H1 (cell line): ENCODE data around the gene NMNAT3. TPM values are rescaled to one million over a fixed set of nuclear protein-coding genes. Genes with fewer than 3 reads are reported as not detected.
A peak's percentile ranks its signal among the peaks of the same experiment; 100 is the strongest.

Experiments used
- CTCF ChIA-PET: fragments of 300-600 bp; sonication (Branson Sonifier 250); formaldehyde crosslinking; loops from one replicate; lab custom pipeline; 2021; ENCODE audit not compliant: partially characterized antibody; lab: Charles Lee
- POLR2A ChIA-PET: fragments of 300-600 bp; sonication (Branson Sonifier 250); formaldehyde crosslinking; loops from one replicate; lab custom pipeline; 2021; ENCODE audit warnings: inconsistent platforms; ENCODE audit not compliant: partially characterized antibody; lab: Charles Lee
- DNase-seq, 2 experiments: peaks; one replicate each; pipeline versions ENCODE4 v3.0.0 to v3.0.0-alpha.2; 2010 to 2022; ENCODE audit warnings: low spot score in 2 of 2, low read depth in 1 of 2, mixed read lengths in 1 of 2
- FAIRE-seq: peaks from 2 replicates; lab custom pipeline; 2011; peaks lifted over from hg19 to GRCh38; lab: Jason Lieb, UNC
- H2AFZ ChIP-seq: 2 replicates; pipeline ENCODE4 v1.8.1; 2012; ENCODE audit warnings: low read length, inconsistent platforms
- H2AK5ac ChIP-seq: 2 replicates; pipeline ENCODE4 v1.6.1; 2013; ENCODE audit warnings: low read depth, low read length
- H2BK120ac ChIP-seq: replicated peaks from 2 replicates; pipeline ENCODE3; 2013; ENCODE audit warnings: low read depth, low read length, inconsistent platforms
- H2BK12ac ChIP-seq: 2 replicates; pipeline ENCODE4 v1.6.1; 2013; ENCODE audit warnings: low read depth, low read length
- H2BK15ac ChIP-seq: 2 replicates; pipeline ENCODE4 v1.6.1; 2013; ENCODE audit warnings: low read length
- H2BK20ac ChIP-seq: 2 replicates; pipeline ENCODE4 v1.6.1; 2013; ENCODE audit warnings: low read length
- H2BK5ac ChIP-seq: 2 replicates; pipeline ENCODE4 v1.6.1; 2013; ENCODE audit warnings: low read depth, low read length
- H3K14ac ChIP-seq: 2 replicates; pipeline ENCODE4 v1.6.1; 2013; ENCODE audit warnings: inconsistent platforms; ENCODE audit not compliant: insufficient read length
- H3K18ac ChIP-seq: 2 replicates; pipeline ENCODE4 v1.6.1; 2013; ENCODE audit warnings: low read length; ENCODE audit errors: extremely low read depth
- H3K23ac ChIP-seq: 2 replicates; pipeline ENCODE4 v1.6.1; 2013; ENCODE audit warnings: inconsistent platforms; ENCODE audit not compliant: insufficient read length
- H3K23me2 ChIP-seq: 2 replicates; pipeline ENCODE4 v1.6.1; 2013; ENCODE audit warnings: low read depth, low read length
- H3K27ac ChIP-seq: 2 replicates; pipeline ENCODE4 v1.6.1; 2011; ENCODE audit warnings: low read depth, low read length, inconsistent platforms
- H3K27me3 ChIP-seq, 4 experiments: replicated peaks in 1 of 4; 1 replicate in 1 of 4; 2 replicates in 3 of 4; pipeline versions ENCODE4 v1.6.1 to v1.8.1; 2011 to 2013; ENCODE audit warnings: low read length in 3 of 4, mild to moderate bottlenecking in 3 of 4, inconsistent platforms in 2 of 4, mixed read lengths in 2 of 4, moderate library complexity in 1 of 4; ENCODE audit not compliant: control insufficient read depth in 3 of 4, insufficient read depth in 3 of 4; ENCODE audit errors: extremely low read depth in 1 of 4
- H3K36me3 ChIP-seq, 4 experiments: 2 replicates each; pipeline versions ENCODE4 v1.6.1 to v1.8.1; 2011 to 2013; ENCODE audit warnings: mild to moderate bottlenecking in 4 of 4, low read length in 3 of 4, moderate library complexity in 2 of 4, control low read depth in 1 of 4, inconsistent platforms in 1 of 4; ENCODE audit not compliant: insufficient read depth in 4 of 4, control insufficient read depth in 2 of 4
- H3K4ac ChIP-seq: replicated peaks from 2 replicates; pipeline ENCODE3; 2013; ENCODE audit warnings: low read length, low read depth, mixed read lengths, inconsistent platforms; ENCODE audit not compliant: insufficient read length
- H3K4me1 ChIP-seq, 4 experiments: replicated peaks in 1 of 4; 1 replicate in 1 of 4; 2 replicates in 3 of 4; pipeline versions ENCODE4 v1.6.1 to v1.8.1; 2011 to 2013; ENCODE audit warnings: low read length in 3 of 4, inconsistent platforms in 2 of 4, mixed read lengths in 1 of 4; ENCODE audit not compliant: insufficient read depth in 4 of 4, control insufficient read depth in 3 of 4
- H3K4me2 ChIP-seq, 2 experiments: 2 replicates each; pipeline versions ENCODE4 v1.6.1 to v1.8.1; 2011 to 2013; ENCODE audit warnings: low read depth in 2 of 2, low read length in 2 of 2, control low read depth in 1 of 2, inconsistent platforms in 1 of 2, mild to moderate bottlenecking in 1 of 2; ENCODE audit not compliant: insufficient read depth in 1 of 2
- H3K4me3 ChIP-seq, 4 experiments: fragments of 200-600, 300-600 bp in 1 of 4; sonication (generic), shearing (Covaris generic), sonication (Bioruptor Twin) in 1 of 4; 2 replicates each; pipeline versions ENCODE4 v1.5.1 to v1.8.1; 2011 to 2016; ENCODE audit warnings: low read length in 4 of 4, low read depth in 3 of 4, control low read depth in 2 of 4, inconsistent platforms in 2 of 4, mild to moderate bottlenecking in 2 of 4, mixed read lengths in 1 of 4, moderate library complexity in 1 of 4; ENCODE audit not compliant: insufficient read depth in 2 of 4; ENCODE audit errors: extremely low read depth in 1 of 4
- H3K56ac ChIP-seq: replicated peaks from 2 replicates; pipeline ENCODE3; 2013; ENCODE audit warnings: low read depth, mild to moderate bottlenecking, mixed read lengths, low read length, inconsistent platforms; ENCODE audit not compliant: insufficient read length
- H3K79me1 ChIP-seq: 2 replicates; pipeline ENCODE4 v1.6.1; 2013; ENCODE audit warnings: low read depth, low read length, control low read depth
- H3K79me2 ChIP-seq, 2 experiments: 2 replicates each; pipeline versions ENCODE4 v1.6.1 to v1.8.1; 2012 to 2013; ENCODE audit warnings: low read length in 2 of 2, mild to moderate bottlenecking in 2 of 2, inconsistent platforms in 1 of 2; ENCODE audit not compliant: insufficient read depth in 2 of 2, control insufficient read depth in 1 of 2
- H3K9ac ChIP-seq, 4 experiments: replicated peaks in 1 of 4; 1 replicate in 1 of 4; 2 replicates in 3 of 4; pipeline versions ENCODE4 v1.6.1 to v1.8.1; 2011 to 2013; ENCODE audit warnings: low read depth in 3 of 4, low read length in 3 of 4, control low read depth in 2 of 4, mild to moderate bottlenecking in 2 of 4, moderate library complexity in 2 of 4, inconsistent platforms in 1 of 4; ENCODE audit errors: extremely low read depth in 1 of 4
- H3K9me3 ChIP-seq, 2 experiments: 2 replicates each; pipeline versions ENCODE4 v1.6.1 to v1.8.1; 2012 to 2013; ENCODE audit warnings: mild to moderate bottlenecking in 2 of 2, moderate library complexity in 2 of 2, control low read depth in 1 of 2, inconsistent platforms in 1 of 2, low read depth in 1 of 2, low read length in 1 of 2, mixed read lengths in 1 of 2; ENCODE audit not compliant: insufficient read depth in 2 of 2
- H4K20me1 ChIP-seq, 2 experiments: replicated peaks in 1 of 2; 2 replicates each; pipeline versions ENCODE3 to v1.8.1; 2011 to 2013; ENCODE audit warnings: inconsistent platforms in 2 of 2, low read length in 2 of 2, mild to moderate bottlenecking in 1 of 2; ENCODE audit not compliant: insufficient read depth in 2 of 2, control insufficient read depth in 1 of 2
- H4K5ac ChIP-seq: 2 replicates; pipeline ENCODE4 v1.6.1; 2013; ENCODE audit warnings: low read length, low read depth, mixed read lengths, inconsistent platforms; ENCODE audit not compliant: insufficient read length
- H4K8ac ChIP-seq: 2 replicates; pipeline ENCODE4 v1.8.0; 2013; ENCODE audit warnings: mild to moderate bottlenecking, moderate library complexity, low read length, inconsistent platforms; ENCODE audit not compliant: insufficient read depth; ENCODE audit errors: extremely low read depth
- H4K91ac ChIP-seq: replicated peaks from 2 replicates; pipeline ENCODE3; 2013; ENCODE audit warnings: low read length, mixed read lengths, inconsistent platforms; ENCODE audit not compliant: insufficient read length
- KDM1A ChIP-seq: fragments of 200-600, 300-600 bp; sonication (generic); IDR thresholded peaks from 2 replicates; pipeline ENCODE4 v1.7.1; 2016; ENCODE audit warnings: mild to moderate bottlenecking, low read length, borderline replicate concordance
- RAD21 ChIP-seq, 2 experiments: IDR thresholded peaks in 1 of 2; conservative IDR thresholded peaks in 1 of 2; 2 replicates each; pipeline ENCODE4 v1.6.1; 2011; ENCODE audit warnings: low read depth in 2 of 2, low read length in 2 of 2, improper control_type of control experiment in 1 of 2, inconsistent platforms in 1 of 2, mild to moderate bottlenecking in 1 of 2, moderate library complexity in 1 of 2
- WGBS, 2 experiments: shearing (Covaris generic) in 1 of 2; methylation state at CpG; one replicate each; pipeline versions ENCODE4 v1.1.6 to v1.1.7; 2013 to 2015; ENCODE audit warnings: low lambda C conversion rate in 2 of 2, mixed read lengths in 2 of 2, inconsistent platforms in 1 of 2, low coverage in 1 of 2, missing lambda C conversion rate in 1 of 2; ENCODE audit not compliant: insufficient replicate concordance in 2 of 2, insufficient coverage in 1 of 2, insufficient read length in 1 of 2; ENCODE audit errors: extremely low coverage in 1 of 2, missing lambda C conversion rate in 1 of 2; 5-methylcytosine and 5-hydroxymethylcytosine counted together
- polyA plus RNA-seq, 7 experiments: library from polyadenylated mRNA; depleted of rRNA in 3 of 7; stranded (reverse) in 5 of 7; unstranded in 2 of 7; fragments of >200 nt in 5 of 7; fragments of 200-250 nt in 2 of 7; gene quantifications; 1 replicate in 5 of 7; 2 replicates in 1 of 7; 4 replicates in 1 of 7; pipeline versions ENCODE4 v1.2.1 to v1.2.3, GENCODE V29; 2011 to 2013; ENCODE audit warnings: missing spikeins in 2 of 7, mixed read lengths in 2 of 7
- total RNA-seq: library from RNA; stranded (reverse); fragmentation: NEBNext Ultra II Directional; extraction: Animal tissue kit (Norgen Biotek cat#: 25700); gene quantifications from 2 replicates; pipeline ENCODE4 v1.2.1, GENCODE V29; 2021
- TF ChIP-seq, protein P1 (sequence below), 3 experiments: IDR thresholded peaks; 1 replicate in 2 of 3; 2 replicates in 1 of 3; pipeline versions ENCODE4 v1.5.1 to v1.6.1; 2011; ENCODE audit warnings: low read length in 3 of 3, mild to moderate bottlenecking in 3 of 3, inconsistent platforms in 2 of 3, low read depth in 1 of 3, moderate library complexity in 1 of 3; ENCODE audit not compliant: insufficient read depth in 1 of 3; ENCODE audit errors: control extremely low read depth in 1 of 3

The NMNAT3 gene
- total and polyA plus RNA-seq, 2 of the 8 experiments (the other 6 are each of a cell fraction or from before 2014, with no cell fraction given): 4.2 to 4.3 TPM

DNA sequence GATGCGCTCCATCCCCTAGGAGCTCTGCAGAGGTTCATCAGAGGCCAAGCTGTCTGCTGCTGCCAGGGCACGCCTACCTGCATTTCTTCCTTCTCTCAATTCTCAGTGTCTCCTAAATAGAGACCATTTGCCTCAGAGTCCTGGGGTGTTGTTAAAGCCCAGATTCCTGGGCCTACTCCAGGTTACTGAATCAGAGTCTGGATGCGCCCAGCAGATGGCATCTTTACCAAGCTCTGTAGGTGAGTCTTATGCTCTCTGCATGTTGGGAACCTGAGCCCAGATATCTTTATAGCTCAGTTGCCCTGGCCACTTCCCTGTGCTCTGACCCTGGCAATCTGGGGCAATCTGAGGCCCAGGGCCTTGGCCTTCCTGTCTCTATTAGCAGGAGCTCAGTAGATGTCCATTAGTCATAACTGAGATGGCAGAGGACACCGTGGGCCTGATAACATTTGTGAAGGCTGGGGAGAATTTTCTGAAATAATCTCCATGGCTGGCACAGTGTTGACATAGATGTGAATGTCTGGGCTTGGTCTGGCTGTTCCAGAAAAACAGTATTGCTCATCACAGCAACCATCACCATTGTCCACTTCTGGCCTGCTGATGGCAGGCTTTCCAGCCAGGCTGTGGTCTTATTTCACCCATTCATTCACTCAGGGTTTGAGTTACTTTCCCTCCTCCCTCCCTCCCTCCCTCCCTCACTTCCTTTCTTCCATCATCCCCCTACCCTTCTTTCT is 125.0 kb downstream of the NMNAT3 start:
- H3K27ac ChIP-seq: no peak overlapping the region
- H3K4me2 ChIP-seq: no peak overlapping the region
- no peak overlapping the region for H4K8ac ChIP-seq
- H2AFZ ChIP-seq: no peak overlapping the region
- no peak overlapping the region for H2BK120ac ChIP-seq
- H3K23me2 ChIP-seq: no peaks in the 10 kb centered on the region
- H4K91ac ChIP-seq: no peak overlapping the region
- H2BK20ac ChIP-seq: no peak overlapping the region
- no peak overlapping the region for H2BK15ac ChIP-seq
- no peak overlapping the region for H3K23ac ChIP-seq
- H3K36me3 ChIP-seq: no peaks in the 10 kb centered on the region
- no peak overlapping the region; the same call in 1 of the 2 replicates for H2BK12ac ChIP-seq
- no peaks in the 10 kb centered on the region for H3K4me1 ChIP-seq
- H3K14ac ChIP-seq: no peak overlapping the region
- H3K9me3 ChIP-seq: no peaks in the 10 kb centered on the region
- no peak overlapping the region for H4K5ac ChIP-seq
- TF ChIP-seq RAD21 (IDR thresholded peaks at IDR 0.05 in 1 of 2, conservative IDR thresholded peaks at IDR 0.05 in 1 of 2; ENCODE audit: low read depth in 2 of 2, low read length in 2 of 2) (peak; percentile 13 to 28; a peak in 2 of 4 replicates), KDM1A (no peak)
- TF ChIP-seq, protein P1, sequence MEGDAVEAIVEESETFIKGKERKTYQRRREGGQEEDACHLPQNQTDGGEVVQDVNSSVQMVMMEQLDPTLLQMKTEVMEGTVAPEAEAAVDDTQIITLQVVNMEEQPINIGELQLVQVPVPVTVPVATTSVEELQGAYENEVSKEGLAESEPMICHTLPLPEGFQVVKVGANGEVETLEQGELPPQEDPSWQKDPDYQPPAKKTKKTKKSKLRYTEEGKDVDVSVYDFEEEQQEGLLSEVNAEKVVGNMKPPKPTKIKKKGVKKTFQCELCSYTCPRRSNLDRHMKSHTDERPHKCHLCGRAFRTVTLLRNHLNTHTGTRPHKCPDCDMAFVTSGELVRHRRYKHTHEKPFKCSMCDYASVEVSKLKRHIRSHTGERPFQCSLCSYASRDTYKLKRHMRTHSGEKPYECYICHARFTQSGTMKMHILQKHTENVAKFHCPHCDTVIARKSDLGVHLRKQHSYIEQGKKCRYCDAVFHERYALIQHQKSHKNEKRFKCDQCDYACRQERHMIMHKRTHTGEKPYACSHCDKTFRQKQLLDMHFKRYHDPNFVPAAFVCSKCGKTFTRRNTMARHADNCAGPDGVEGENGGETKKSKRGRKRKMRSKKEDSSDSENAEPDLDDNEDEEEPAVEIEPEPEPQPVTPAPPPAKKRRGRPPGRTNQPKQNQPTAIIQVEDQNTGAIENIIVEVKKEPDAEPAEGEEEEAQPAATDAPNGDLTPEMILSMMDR (IDR thresholded peaks at IDR 0.05; ENCODE audit: control extremely low read depth in 1 of 3, insufficient read depth in 1 of 3, low read depth in 1 of 3, low read length in 3 of 3): peak in 2 of 3 experiments; percentile 0 to 31; a peak in 2 of 4 replicates
- no peak overlapping the region for H2AK5ac ChIP-seq
- no peaks in the 10 kb centered on the region for H3K79me2 ChIP-seq
- no peaks in the 10 kb centered on the region for H4K20me1 ChIP-seq
- H3K18ac ChIP-seq: no peak overlapping the region
- H3K4ac ChIP-seq: no peak overlapping the region
- no peak overlapping the region for H3K56ac ChIP-seq
- H2BK5ac ChIP-seq: no peak overlapping the region
- no peak overlapping the region for H3K4me3 ChIP-seq
- H3K79me1 ChIP-seq: no peaks in the 10 kb centered on the region
- ChIA-PET POLR2A (no interaction called here), CTCF (interaction anchor here (0.9 to 3.1 kb wide), 9 partner anchors 9 to 125 kb away, joined by 3 to 22 read pairs (median 5); no protein-coding TSS in a partner anchor)
- no peak overlapping the region for H3K9ac ChIP-seq
- 86% methylated on average over 4 of the region's 4 CpGs; no CpG with 5 or more reads in 1 of the 2 experiments for WGBS, 2 experiments
- FAIRE-seq: no peak
- no peaks in the 10 kb centered on the region; a peak in 1 of 7 replicates for H3K27me3 ChIP-seq
- DNase-seq: no peak
